Neural cell (in vitro differentiated cells): ENCODE measurements around the gene TRIM14. TPM values are rescaled to one million over a fixed set of nuclear protein-coding genes. Genes with fewer than 3 reads are reported as not detected.

Experiments
- H2AFZ ChIP-seq: fragments of 200-600, 300-800 bp; sonication (generic), shearing (Covaris generic); 2 replicates; pipeline ENCODE4 v1.6.0; 2014; ENCODE audit warnings: low read depth, mild to moderate bottlenecking, antibody characterized with exemption, low read length, moderate library complexity
- H3F3A ChIP-seq: fragments of 200-600 bp; shearing (Covaris generic); 2 replicates; pipeline ENCODE4 v1.6.1; 2016; ENCODE audit warnings: mild to moderate bottlenecking, moderate library complexity, mixed read lengths, antibody characterized with exemption, low read length; ENCODE audit not compliant: insufficient read depth, poor library complexity, severe bottlenecking
- H3K27ac ChIP-seq: fragments of 200-600, 300-800 bp; sonication (generic), shearing (Covaris generic); 2 replicates; pipeline ENCODE4 v1.5.1; 2014; ENCODE audit warnings: mild to moderate bottlenecking, low read length, moderate library complexity
- H3K27me3 ChIP-seq: fragments of 300-800, 200-600 bp; sonication (generic), shearing (Covaris generic); 2 replicates; pipeline ENCODE4 v1.6.0; 2014; ENCODE audit warnings: mild to moderate bottlenecking, low read depth, low read length, moderate library complexity; ENCODE audit not compliant: insufficient read depth
- H3K36me3 ChIP-seq: fragments of 300-800, 200-600 bp; sonication (generic), shearing (Covaris generic); 2 replicates; pipeline ENCODE4 v1.5.1; 2014; ENCODE audit warnings: mild to moderate bottlenecking, antibody characterized with exemption, low read length, moderate library complexity; ENCODE audit not compliant: insufficient read depth
- H3K4me2 ChIP-seq: fragments of 300-800, 200-600 bp; sonication (generic), shearing (Covaris generic); 2 replicates; pipeline ENCODE4 v1.6.0; 2014; ENCODE audit warnings: mild to moderate bottlenecking, low read length
- H3K4me3 ChIP-seq: fragments of 300-800, 200-600 bp; sonication (generic), shearing (Covaris generic); 2 replicates; pipeline ENCODE4 v1.5.1; 2014; ENCODE audit warnings: mild to moderate bottlenecking, low read length, moderate library complexity
- H3K79me2 ChIP-seq: fragments of 200-600 bp; shearing (Covaris generic); replicated peaks from 2 replicates; pipeline ENCODE4 v1.6.0; 2014; ENCODE audit warnings: mild to moderate bottlenecking, low read length, moderate library complexity; ENCODE audit not compliant: insufficient read depth
- H3K9ac ChIP-seq: fragments of 300-800, 200-600 bp; sonication (generic), shearing (Covaris generic); 2 replicates; pipeline ENCODE4 v1.6.1; 2016; ENCODE audit warnings: mild to moderate bottlenecking, low read length, mixed read lengths
- H3K9me2 ChIP-seq: fragments of 200-600 bp; shearing (Covaris generic); 2 replicates; pipeline ENCODE4 v1.6.1; 2016; ENCODE audit warnings: mild to moderate bottlenecking, low read length, mixed read lengths; ENCODE audit not compliant: insufficient read depth
- H3K9me3 ChIP-seq: fragments of 200-600, 300-800 bp; sonication (generic), shearing (Covaris generic); 2 replicates; pipeline ENCODE4 v1.6.1; 2016; ENCODE audit warnings: mild to moderate bottlenecking, mixed run types, low read length, moderate library complexity, mixed read lengths
- H4K20me1 ChIP-seq: fragments of 200-600 bp; shearing (Covaris generic); 2 replicates; pipeline ENCODE4 v1.6.1; 2016; ENCODE audit warnings: mild to moderate bottlenecking, mixed run types; ENCODE audit not compliant: insufficient read depth
- EP300 ChIP-seq: fragments of 450-650 bp; conservative IDR thresholded peaks from 2 replicates; pipeline ENCODE4 v1.6.1; 2014; ENCODE audit warnings: antibody characterized with exemption, mild to moderate bottlenecking, moderate library complexity; ENCODE audit not compliant: poor library complexity, severe bottlenecking
- EZH2 ChIP-seq: fragments of 200-600, 300-800 bp; shearing (Covaris generic), sonication (generic); IDR thresholded peaks from 2 replicates; pipeline ENCODE4 v1.6.1; 2014; ENCODE audit warnings: antibody characterized with exemption, low read length, borderline replicate concordance, mild to moderate bottlenecking; ENCODE audit not compliant: insufficient read depth, poor library complexity, severe bottlenecking
- MXI1 ChIP-seq: fragments of 450-650 bp; conservative IDR thresholded peaks from 2 replicates; pipeline ENCODE4 v1.6.1; 2014; ENCODE audit warnings: antibody characterized with exemption, mild to moderate bottlenecking; ENCODE audit not compliant: poor library complexity, severe bottlenecking
- POLR2AphosphoS5 ChIP-seq: IDR thresholded peaks from 2 replicates; pipeline ENCODE4 v1.6.1; 2012
- RAD21 ChIP-seq: fragments of 450-650 bp; conservative IDR thresholded peaks from 2 replicates; pipeline ENCODE4 v1.6.1; 2014; ENCODE audit warnings: antibody characterized with exemption, mild to moderate bottlenecking, moderate library complexity
- SMC3 ChIP-seq: fragments of 450-650 bp; conservative IDR thresholded peaks from 2 replicates; pipeline ENCODE4 v1.6.1; 2014; ENCODE audit warnings: antibody characterized with exemption, mild to moderate bottlenecking, moderate library complexity; ENCODE audit not compliant: poor library complexity
- TAF1 ChIP-seq: IDR thresholded peaks from 2 replicates; pipeline ENCODE4 v1.6.1; 2012; ENCODE audit warnings: low read depth
- polyA plus RNA-seq: library from polyadenylated mRNA; depleted of rRNA; stranded (reverse); fragments of >200 nt; gene quantifications from 2 replicates; pipeline ENCODE4 v1.2.3, GENCODE V29; 2014
- TF ChIP-seq, protein P1 (sequence below): fragments of 450-650 bp; IDR thresholded peaks from 2 replicates; pipeline ENCODE4 v1.5.1; 2014; ENCODE audit warnings: antibody characterized with exemption, mild to moderate bottlenecking, moderate library complexity; ENCODE audit not compliant: poor library complexity, severe bottlenecking
- TF ChIP-seq, protein P2 (sequence below): IDR thresholded peaks from 2 replicates; pipeline ENCODE4 v1.6.1; 2012; ENCODE audit warnings: borderline replicate concordance

The TRIM14 gene
- polyA plus RNA-seq, 1 donor from 2014 or later = not detected

DNA sequence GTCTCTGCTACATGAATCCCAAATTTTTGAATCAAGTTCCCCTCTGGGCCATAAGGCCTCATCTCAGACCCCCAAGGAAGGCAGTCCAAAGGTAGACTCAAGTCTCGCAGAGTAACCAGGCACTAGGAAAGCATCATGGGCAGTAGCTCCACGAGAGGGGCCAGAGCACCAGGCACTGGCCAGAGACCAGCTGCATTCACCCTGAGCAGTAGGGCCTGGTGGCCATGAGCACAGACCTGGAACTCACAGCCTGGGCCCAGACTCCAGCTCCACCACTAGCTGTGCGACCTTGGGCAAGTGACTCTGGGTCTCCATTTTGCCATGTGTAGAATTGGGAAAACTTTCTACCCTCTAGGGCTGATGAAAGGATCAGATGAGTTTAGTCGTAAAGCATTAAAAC lies 34.0 kb downstream of the TRIM14 start:
- no peaks in the 10 kb centered on the region for H3K9me3 ChIP-seq
- H2AFZ ChIP-seq = no peak overlapping the region
- H3K79me2 ChIP-seq = no peaks in the 10 kb centered on the region
- H3K4me3 ChIP-seq = no peak overlapping the region
- no peak overlapping the region for H3K9ac ChIP-seq
- H4K20me1 ChIP-seq = no peaks in the 10 kb centered on the region
- H3K36me3 ChIP-seq = no peaks in the 10 kb centered on the region
- no peaks in the 10 kb centered on the region for H3K9me2 ChIP-seq
- TF ChIP-seq SMC3 (no peak), RAD21 (no peak), EZH2 (no peak), MXI1 (no peak), POLR2AphosphoS5 (no peak), TAF1 (no peak), EP300 (no peak)
- TF ChIP-seq, protein P1, sequence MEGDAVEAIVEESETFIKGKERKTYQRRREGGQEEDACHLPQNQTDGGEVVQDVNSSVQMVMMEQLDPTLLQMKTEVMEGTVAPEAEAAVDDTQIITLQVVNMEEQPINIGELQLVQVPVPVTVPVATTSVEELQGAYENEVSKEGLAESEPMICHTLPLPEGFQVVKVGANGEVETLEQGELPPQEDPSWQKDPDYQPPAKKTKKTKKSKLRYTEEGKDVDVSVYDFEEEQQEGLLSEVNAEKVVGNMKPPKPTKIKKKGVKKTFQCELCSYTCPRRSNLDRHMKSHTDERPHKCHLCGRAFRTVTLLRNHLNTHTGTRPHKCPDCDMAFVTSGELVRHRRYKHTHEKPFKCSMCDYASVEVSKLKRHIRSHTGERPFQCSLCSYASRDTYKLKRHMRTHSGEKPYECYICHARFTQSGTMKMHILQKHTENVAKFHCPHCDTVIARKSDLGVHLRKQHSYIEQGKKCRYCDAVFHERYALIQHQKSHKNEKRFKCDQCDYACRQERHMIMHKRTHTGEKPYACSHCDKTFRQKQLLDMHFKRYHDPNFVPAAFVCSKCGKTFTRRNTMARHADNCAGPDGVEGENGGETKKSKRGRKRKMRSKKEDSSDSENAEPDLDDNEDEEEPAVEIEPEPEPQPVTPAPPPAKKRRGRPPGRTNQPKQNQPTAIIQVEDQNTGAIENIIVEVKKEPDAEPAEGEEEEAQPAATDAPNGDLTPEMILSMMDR = no peak
- TF ChIP-seq, protein P2, sequence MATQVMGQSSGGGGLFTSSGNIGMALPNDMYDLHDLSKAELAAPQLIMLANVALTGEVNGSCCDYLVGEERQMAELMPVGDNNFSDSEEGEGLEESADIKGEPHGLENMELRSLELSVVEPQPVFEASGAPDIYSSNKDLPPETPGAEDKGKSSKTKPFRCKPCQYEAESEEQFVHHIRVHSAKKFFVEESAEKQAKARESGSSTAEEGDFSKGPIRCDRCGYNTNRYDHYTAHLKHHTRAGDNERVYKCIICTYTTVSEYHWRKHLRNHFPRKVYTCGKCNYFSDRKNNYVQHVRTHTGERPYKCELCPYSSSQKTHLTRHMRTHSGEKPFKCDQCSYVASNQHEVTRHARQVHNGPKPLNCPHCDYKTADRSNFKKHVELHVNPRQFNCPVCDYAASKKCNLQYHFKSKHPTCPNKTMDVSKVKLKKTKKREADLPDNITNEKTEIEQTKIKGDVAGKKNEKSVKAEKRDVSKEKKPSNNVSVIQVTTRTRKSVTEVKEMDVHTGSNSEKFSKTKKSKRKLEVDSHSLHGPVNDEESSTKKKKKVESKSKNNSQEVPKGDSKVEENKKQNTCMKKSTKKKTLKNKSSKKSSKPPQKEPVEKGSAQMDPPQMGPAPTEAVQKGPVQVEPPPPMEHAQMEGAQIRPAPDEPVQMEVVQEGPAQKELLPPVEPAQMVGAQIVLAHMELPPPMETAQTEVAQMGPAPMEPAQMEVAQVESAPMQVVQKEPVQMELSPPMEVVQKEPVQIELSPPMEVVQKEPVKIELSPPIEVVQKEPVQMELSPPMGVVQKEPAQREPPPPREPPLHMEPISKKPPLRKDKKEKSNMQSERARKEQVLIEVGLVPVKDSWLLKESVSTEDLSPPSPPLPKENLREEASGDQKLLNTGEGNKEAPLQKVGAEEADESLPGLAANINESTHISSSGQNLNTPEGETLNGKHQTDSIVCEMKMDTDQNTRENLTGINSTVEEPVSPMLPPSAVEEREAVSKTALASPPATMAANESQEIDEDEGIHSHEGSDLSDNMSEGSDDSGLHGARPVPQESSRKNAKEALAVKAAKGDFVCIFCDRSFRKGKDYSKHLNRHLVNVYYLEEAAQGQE = no peak
- H3K27me3 ChIP-seq = no peaks in the 10 kb centered on the region
- no peaks in the 10 kb centered on the region for H3F3A ChIP-seq
- no peak overlapping the region for H3K27ac ChIP-seq
- no peak overlapping the region for H3K4me2 ChIP-seq

DNA sequence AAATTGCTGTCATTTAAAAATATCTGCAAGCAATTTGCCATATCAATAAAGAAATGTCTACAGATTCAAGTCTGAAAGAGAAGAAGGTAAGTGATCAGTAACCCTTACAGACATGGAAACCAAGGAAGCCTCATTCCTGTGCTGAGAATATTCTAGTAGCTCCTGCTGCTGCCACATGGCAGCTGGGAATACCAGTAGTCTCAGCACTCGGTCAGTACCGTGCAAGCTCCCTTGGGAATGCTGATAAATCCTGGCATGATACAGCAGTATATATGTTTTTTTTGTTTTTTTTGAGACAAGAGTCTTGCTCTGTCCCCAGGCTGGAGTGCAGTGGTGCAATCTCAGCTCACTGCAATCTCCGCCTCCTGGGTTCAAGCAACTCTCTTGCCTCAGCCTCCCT lies 34.6 kb downstream of the TRIM14 start:
- no peak overlapping the region for H3K4me3 ChIP-seq
- H3K79me2 ChIP-seq = no peaks in the 10 kb centered on the region
- H3F3A ChIP-seq = no peaks in the 10 kb centered on the region
- H3K36me3 ChIP-seq = no peaks in the 10 kb centered on the region
- no peak overlapping the region for H3K4me2 ChIP-seq
- TF ChIP-seq, protein P1 = no peak
- no peak for TF ChIP-seq TAF1
- no peak for TF ChIP-seq POLR2AphosphoS5
- no peak for TF ChIP-seq EZH2
- TF ChIP-seq EP300 = no peak
- TF ChIP-seq, protein P2 = no peak
- no peak for TF ChIP-seq SMC3
- no peak for TF ChIP-seq MXI1
- no peak for TF ChIP-seq RAD21
- no peak overlapping the region for H3K27ac ChIP-seq
- H3K9me2 ChIP-seq = no peaks in the 10 kb centered on the region
- H3K9me3 ChIP-seq = no peaks in the 10 kb centered on the region
- no peaks in the 10 kb centered on the region for H4K20me1 ChIP-seq
- no peaks in the 10 kb centered on the region for H3K27me3 ChIP-seq
- H3K9ac ChIP-seq = no peak overlapping the region
- H2AFZ ChIP-seq = no peak overlapping the region
